ENCODE measurements around the gene SYNDIG1L. TPM values are rescaled to one million over a fixed set of nuclear protein-coding genes. Genes with fewer than 3 reads are reported as not detected.

The SYNDIG1L gene
- total and polyA plus RNA-seq, 2 of the 13 experiments (the other 11 are each of a cell fraction or from before 2014, with no cell fraction given) = 0.04 TPM; not detected in 1

GRCh38 chr14:74472601-74473000 lies 46.6 kb upstream of the SYNDIG1L start:
- H3K79me2 ChIP-seq (ENCODE audit: insufficient read depth, low read length) = no peaks in the 10 kb centered on the region
- H3K9ac ChIP-seq (ENCODE audit: insufficient read depth, low read depth, low read length) = no peak overlapping the region
- in situ Hi-C loops (cut with HindIII; ENCODE audit: extremely low pct_ligation_motif_present, low pct_unique_long_range_greater_than_20kb) = no loop called here
- FAIRE-seq (no peak), ATAC-seq (no peak), DNase-seq (ENCODE audit: low spot score) (no peak)
- TF ChIP-seq ZNF652 (CRISPR knock-in tag; IDR thresholded peaks at IDR 0.05; ENCODE audit: borderline replicate concordance, low read depth) = no peak
- no peak for TF ChIP-seq ZNF17 (CRISPR knock-in tag; IDR thresholded peaks at IDR 0.05)
- no peak for TF ChIP-seq ZNF20 (CRISPR knock-in tag; IDR thresholded peaks at IDR 0.05)
- TF ChIP-seq MBD4 (IDR thresholded peaks at IDR 0.05; ENCODE audit: borderline replicate concordance, low read length) = no peak
- TF ChIP-seq ZBTB8A (CRISPR knock-in tag; IDR thresholded peaks at IDR 0.05; ENCODE audit: borderline replicate concordance, low read depth) = no peak
- no peak for TF ChIP-seq MEIS1 (CRISPR knock-in tag; IDR thresholded peaks at IDR 0.05; ENCODE audit: borderline replicate concordance)
- TF ChIP-seq JUNB (CRISPR knock-in tag; IDR thresholded peaks at IDR 0.05; ENCODE audit: borderline replicate concordance) = no peak
- TF ChIP-seq GATAD2A (CRISPR knock-in tag; IDR thresholded peaks at IDR 0.05) = no peak
- no peak for TF ChIP-seq CTCF (CRISPR knock-in tag; IDR thresholded peaks at IDR 0.05)
- no peak for TF ChIP-seq TEAD3 (CRISPR knock-in tag; optimal IDR thresholded peaks at IDR 0.05; ENCODE audit: borderline replicate concordance)
- no peak for TF ChIP-seq DRAP1 (CRISPR knock-in tag; IDR thresholded peaks at IDR 0.05)
- TF ChIP-seq ZFYVE20 (CRISPR knock-in tag; IDR thresholded peaks at IDR 0.05; ENCODE audit: borderline replicate concordance, low read depth) = no peak
- TF ChIP-seq PHF8 (CRISPR knock-in tag; IDR thresholded peaks at IDR 0.05) = no peak
- no peaks in the 10 kb centered on the region for H3K27me3 ChIP-seq (ENCODE audit: control insufficient read depth in 1 of 2, insufficient read depth in 2 of 2, low read length in 2 of 2)
- no peak overlapping the region for H3K27ac ChIP-seq (ENCODE audit: extremely low read length, insufficient read depth, low read length)
- ChIA-PET CTCF (ENCODE audit: low intra/inter-chr PET ratio, low total read pairs) (no interaction called here), POLR2A (no interaction called here)
- no peaks in the 10 kb centered on the region for H3K9me3 ChIP-seq (ENCODE audit: low read length)
- peaks cover 5 to 32% of the 10 kb centered on the region in 2 experiments for H3K36me3 ChIP-seq (replicated peaks in 1 of 2; ENCODE audit: control insufficient read depth in 1 of 2, insufficient read depth in 2 of 2, low read length in 2 of 2)
- 98% methylated on average over 2 of the region's 2 CpGs for WGBS (ENCODE audit: low lambda C conversion rate)
- no TSS peak for BruUV-seq (replicated peaks)
- no peak overlapping the region for H3K4me3 ChIP-seq (replicated peaks in 1 of 3; ENCODE audit: insufficient read depth in 1 of 3, low read depth in 2 of 3, low read length in 3 of 3)
- no peak overlapping the region for H2AFZ ChIP-seq (ENCODE audit: low read length)
- H3K4me2 ChIP-seq (ENCODE audit: low read depth, low read length) = no peak overlapping the region
- no peaks in the 10 kb centered on the region for H4K20me1 ChIP-seq (ENCODE audit: insufficient read depth, low read length)
- no peaks in the 10 kb centered on the region for H3K4me1 ChIP-seq (ENCODE audit: insufficient read depth, low read length)
- intact Hi-C loops (cut with micrococcal nuclease; ENCODE audit: unreplicated experiment) = no loop called here
